Left ventricle myocardium inferior (tissue), 1 donor: ENCODE data around the gene RAD51B. TPM values are rescaled to one million over a fixed set of nuclear protein-coding genes. Genes with fewer than 3 reads are reported as not detected.

ENCODE experiments used
- DNase-seq: peaks from one replicate; pipeline ENCODE4 v3.0.0-alpha.2; 2020
- H3K27ac ChIP-seq: fragments of 200-600 bp; replicated peaks from 2 replicates; pipeline ENCODE4 v1.8.0; 2021
- H3K27me3 ChIP-seq: fragments of 200-600 bp; 2 replicates; pipeline ENCODE4 v1.8.0; 2021; ENCODE audit warnings: low read depth
- H3K36me3 ChIP-seq: fragments of 200-600 bp; 2 replicates; pipeline ENCODE4 v1.8.0; 2021
- H3K4me1 ChIP-seq: fragments of 200-600 bp; 2 replicates; pipeline ENCODE4 v1.8.0; 2021
- H3K4me3 ChIP-seq: fragments of 200-600 bp; 2 replicates; pipeline ENCODE4 v1.8.0; 2021; ENCODE audit warnings: mild to moderate bottlenecking, moderate library complexity
- H3K9me3 ChIP-seq: fragments of 200-600 bp; replicated peaks from 2 replicates; pipeline ENCODE4 v1.8.0; 2021
- intact Hi-C: fragments of 100-400 bp; cut with micrococcal nuclease; formaldehyde crosslinking; loops from one replicate; pipeline ENCODE4 v1.11.0; 2022
- total RNA-seq: library from RNA; stranded (reverse); fragmentation: NEBNext Ultra II Directional; extraction: Animal tissue kit (Norgen Biotek cat#: 25700); gene quantifications from one replicate; pipeline ENCODE4 v1.2.1, GENCODE V29; 2021
- TF ChIP-seq, protein P1 (sequence below): fragments of 200-600 bp; IDR thresholded peaks from 2 replicates; pipeline ENCODE4 v1.8.0; 2021; ENCODE audit warnings: antibody characterized with exemption, mild to moderate bottlenecking, borderline replicate concordance
- donor health status: DM: no; HTN: yes; CAD: no; lungs with severe emphysema.

The RAD51B gene
- total RNA-seq, 1 donor from 2014 or later, result 2.4 TPM

DNA sequence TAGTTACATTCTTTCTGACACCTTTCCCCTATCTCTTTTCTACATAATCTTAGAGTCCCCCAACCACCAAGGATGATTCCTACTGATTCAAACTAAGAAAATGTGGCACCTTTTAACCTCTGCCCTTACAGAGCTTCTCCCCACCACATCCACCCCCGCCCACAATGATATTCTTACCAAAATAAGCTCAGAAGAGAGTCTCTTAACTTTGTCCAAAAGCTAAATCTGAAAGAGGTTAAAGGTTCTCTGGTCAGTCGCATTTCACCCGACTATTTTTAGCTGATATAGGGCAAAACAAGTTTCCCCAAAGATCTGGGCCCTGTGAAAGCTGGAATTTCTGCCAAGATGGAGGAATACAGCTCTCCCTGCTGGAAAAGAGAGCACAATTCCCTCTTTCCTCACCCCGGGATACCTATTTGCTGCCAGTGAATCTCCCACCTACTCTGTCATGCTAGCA, 844.7 kb downstream of the RAD51B start:
- intact Hi-C loops, result no loop called here
- H3K27ac ChIP-seq, result peak overlapping the region; percentile 79

DNA sequence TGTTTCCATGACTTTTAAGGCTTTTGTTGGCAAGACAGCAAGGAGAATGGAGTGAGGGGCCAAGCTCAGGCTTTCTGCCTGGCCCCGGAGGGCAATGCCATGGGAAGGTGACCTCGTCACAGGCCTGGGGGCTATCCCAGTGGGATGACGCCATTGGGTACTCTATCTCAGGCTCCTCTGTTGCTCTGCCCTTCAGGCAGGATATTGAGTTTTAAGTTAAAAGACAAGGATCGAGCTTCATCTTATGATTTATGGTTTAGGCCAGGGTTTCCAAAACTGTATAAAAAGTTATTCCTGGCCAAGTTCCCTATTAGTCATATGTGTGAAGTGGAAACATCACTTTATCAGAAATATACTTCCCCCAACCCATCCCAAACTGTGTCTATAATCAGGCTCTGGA, 845.6 kb downstream of the RAD51B start:
- DNase-seq, result no peak
- Histone ChIP-seq H3K36me3 (no peaks in the 10 kb centered on the region), H3K4me3 (no peak overlapping the region), H3K27me3 (no peaks in the 10 kb centered on the region), H3K27ac (peak overlapping the region; percentile 79), H3K4me1 (peaks cover 64% of the 10 kb centered on the region), H3K9me3 (no peaks in the 10 kb centered on the region)
- TF ChIP-seq, protein P1, sequence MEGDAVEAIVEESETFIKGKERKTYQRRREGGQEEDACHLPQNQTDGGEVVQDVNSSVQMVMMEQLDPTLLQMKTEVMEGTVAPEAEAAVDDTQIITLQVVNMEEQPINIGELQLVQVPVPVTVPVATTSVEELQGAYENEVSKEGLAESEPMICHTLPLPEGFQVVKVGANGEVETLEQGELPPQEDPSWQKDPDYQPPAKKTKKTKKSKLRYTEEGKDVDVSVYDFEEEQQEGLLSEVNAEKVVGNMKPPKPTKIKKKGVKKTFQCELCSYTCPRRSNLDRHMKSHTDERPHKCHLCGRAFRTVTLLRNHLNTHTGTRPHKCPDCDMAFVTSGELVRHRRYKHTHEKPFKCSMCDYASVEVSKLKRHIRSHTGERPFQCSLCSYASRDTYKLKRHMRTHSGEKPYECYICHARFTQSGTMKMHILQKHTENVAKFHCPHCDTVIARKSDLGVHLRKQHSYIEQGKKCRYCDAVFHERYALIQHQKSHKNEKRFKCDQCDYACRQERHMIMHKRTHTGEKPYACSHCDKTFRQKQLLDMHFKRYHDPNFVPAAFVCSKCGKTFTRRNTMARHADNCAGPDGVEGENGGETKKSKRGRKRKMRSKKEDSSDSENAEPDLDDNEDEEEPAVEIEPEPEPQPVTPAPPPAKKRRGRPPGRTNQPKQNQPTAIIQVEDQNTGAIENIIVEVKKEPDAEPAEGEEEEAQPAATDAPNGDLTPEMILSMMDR, result no peak
- intact Hi-C loops, result no loop called here

More for the DNA sequence above, 844.7 kb downstream of the RAD51B start:
- DNase-seq, result no peak
- H3K4me3 ChIP-seq, result no peak overlapping the region
- H3K9me3 ChIP-seq, result no peaks in the 10 kb centered on the region
- H3K4me1 ChIP-seq, result peaks cover 63% of the 10 kb centered on the region
- H3K27me3 ChIP-seq, result no peaks in the 10 kb centered on the region
- no peaks in the 10 kb centered on the region for H3K36me3 ChIP-seq
- TF ChIP-seq, protein P1, result no peak

DNA sequence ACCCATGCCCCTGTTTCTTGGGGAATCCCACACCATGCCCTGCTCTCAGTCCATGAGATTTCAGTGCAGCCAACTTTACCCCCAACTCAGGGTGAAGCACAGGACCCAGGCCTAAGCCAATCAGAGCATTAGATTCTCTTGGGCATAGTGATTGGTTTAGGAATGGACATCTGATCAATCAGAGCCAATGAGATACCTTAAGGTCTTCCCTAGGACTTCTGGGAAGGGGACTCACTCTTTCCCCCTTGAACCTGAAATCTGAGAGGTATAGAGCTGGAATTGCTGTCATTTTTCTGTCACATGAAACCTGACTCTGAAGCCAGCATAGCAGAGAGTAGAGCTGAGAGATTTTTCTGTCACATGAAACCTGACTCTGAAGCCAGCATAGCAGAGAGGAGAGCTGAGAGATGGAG, 846.2 kb downstream of the RAD51B start:
- TF ChIP-seq, protein P1, result no peak
- Histone ChIP-seq H3K4me1 (peaks cover 71% of the 10 kb centered on the region), H3K4me3 (no peak overlapping the region), H3K27me3 (no peaks in the 10 kb centered on the region), H3K36me3 (no peaks in the 10 kb centered on the region), H3K9me3 (no peaks in the 10 kb centered on the region), H3K27ac (peak overlapping the region; percentile 79)
- DNase-seq, result no peak
- intact Hi-C loops, result no loop called here

DNA sequence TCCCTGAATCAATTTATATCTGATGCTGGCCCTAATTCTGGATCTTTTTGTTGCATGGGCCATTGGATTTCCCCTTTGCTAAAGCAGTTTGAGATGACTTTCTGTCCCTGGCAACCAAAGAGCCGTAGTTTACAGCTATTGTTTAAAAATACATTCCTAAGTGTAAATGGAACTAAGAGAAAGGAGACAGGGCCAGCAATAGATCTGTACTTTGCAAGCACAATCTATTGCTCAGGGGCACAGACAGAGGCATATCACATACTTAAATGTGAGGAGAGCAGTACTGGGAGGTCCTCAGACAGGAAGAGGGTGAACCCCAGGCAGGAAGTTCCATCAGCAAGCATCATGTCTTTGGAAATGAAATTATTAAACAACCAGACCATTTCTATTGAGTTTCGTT, 846.7 kb downstream of the RAD51B start:
- Histone ChIP-seq H3K36me3 (no peaks in the 10 kb centered on the region), H3K9me3 (no peaks in the 10 kb centered on the region), H3K4me3 (no peak overlapping the region), H3K27ac (peak overlapping the region; percentile 79), H3K4me1 (peaks cover 75% of the 10 kb centered on the region), H3K27me3 (no peaks in the 10 kb centered on the region)
- intact Hi-C loops, result no loop called here
- TF ChIP-seq, protein P1, result no peak
- DNase-seq, result no peak

DNA sequence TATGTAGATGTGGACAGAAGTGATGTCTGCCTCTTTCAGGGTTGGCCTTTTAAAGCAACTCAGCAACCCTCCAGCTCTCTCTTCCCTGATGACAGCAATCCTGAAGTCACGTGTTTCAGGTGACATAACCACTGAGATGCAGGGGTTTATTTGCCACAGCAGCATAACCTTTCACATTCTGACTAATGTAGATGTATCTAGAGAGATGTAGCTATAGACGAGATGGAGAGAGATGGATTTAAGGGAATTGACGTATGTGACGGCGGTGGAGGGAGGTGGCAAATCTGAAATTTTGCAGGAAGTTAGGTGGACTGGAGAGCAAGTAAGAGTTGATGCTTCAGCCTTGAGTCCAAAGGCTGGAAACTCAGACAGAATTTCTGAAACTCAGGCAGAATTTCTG, 847.3 kb downstream of the RAD51B start:
- Histone ChIP-seq H3K27ac (peak overlapping the region; percentile 79), H3K36me3 (no peaks in the 10 kb centered on the region), H3K9me3 (no peaks in the 10 kb centered on the region), H3K4me3 (no peak overlapping the region), H3K27me3 (no peaks in the 10 kb centered on the region), H3K4me1 (peaks cover 82% of the 10 kb centered on the region)
- intact Hi-C loops, result no loop called here
- DNase-seq, result no peak
- TF ChIP-seq, protein P1, result no peak
